Right lobe of liver (tissue), 4 donors: ENCODE results near the gene CCDC51.

Source experiments
- POLR2A ChIP-seq: fragments of 450-650 bp; IDR thresholded peaks from one replicate; pipeline ENCODE4 v1.6.1; 2017; ENCODE audit warnings: antibody characterized with exemption, mild to moderate bottlenecking
- TF ChIP-seq, protein P1 (sequence below), 4 donors: fragments of 200-600 bp in 3 of 4; fragments of 450-650 bp in 1 of 4; IDR thresholded peaks; one replicate each; pipeline versions ENCODE4 v1.5.1 to v1.8.0; 2016 to 2022; ENCODE audit warnings: antibody characterized with exemption in 4 of 4, mild to moderate bottlenecking in 2 of 4
- donor health status: DM: no; HTN: no; CAD: no.
- donor health status: DM: no; HTN: no; CAD: no.
- donor health status: DM: no; HTN: yes; CAD: no.

- TF ChIP-seq, protein P1, sequence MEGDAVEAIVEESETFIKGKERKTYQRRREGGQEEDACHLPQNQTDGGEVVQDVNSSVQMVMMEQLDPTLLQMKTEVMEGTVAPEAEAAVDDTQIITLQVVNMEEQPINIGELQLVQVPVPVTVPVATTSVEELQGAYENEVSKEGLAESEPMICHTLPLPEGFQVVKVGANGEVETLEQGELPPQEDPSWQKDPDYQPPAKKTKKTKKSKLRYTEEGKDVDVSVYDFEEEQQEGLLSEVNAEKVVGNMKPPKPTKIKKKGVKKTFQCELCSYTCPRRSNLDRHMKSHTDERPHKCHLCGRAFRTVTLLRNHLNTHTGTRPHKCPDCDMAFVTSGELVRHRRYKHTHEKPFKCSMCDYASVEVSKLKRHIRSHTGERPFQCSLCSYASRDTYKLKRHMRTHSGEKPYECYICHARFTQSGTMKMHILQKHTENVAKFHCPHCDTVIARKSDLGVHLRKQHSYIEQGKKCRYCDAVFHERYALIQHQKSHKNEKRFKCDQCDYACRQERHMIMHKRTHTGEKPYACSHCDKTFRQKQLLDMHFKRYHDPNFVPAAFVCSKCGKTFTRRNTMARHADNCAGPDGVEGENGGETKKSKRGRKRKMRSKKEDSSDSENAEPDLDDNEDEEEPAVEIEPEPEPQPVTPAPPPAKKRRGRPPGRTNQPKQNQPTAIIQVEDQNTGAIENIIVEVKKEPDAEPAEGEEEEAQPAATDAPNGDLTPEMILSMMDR (IDR thresholded peaks at IDR 0.05): peak; percentile 78 to 85 (median 80)
- TF ChIP-seq POLR2A: no peak
Observed at GRCh38 chr3:48400824-48401433, 39.0 kb downstream of the CCDC51 start.
